ENCODE measurements around the gene ATP8A2.

DNA sequence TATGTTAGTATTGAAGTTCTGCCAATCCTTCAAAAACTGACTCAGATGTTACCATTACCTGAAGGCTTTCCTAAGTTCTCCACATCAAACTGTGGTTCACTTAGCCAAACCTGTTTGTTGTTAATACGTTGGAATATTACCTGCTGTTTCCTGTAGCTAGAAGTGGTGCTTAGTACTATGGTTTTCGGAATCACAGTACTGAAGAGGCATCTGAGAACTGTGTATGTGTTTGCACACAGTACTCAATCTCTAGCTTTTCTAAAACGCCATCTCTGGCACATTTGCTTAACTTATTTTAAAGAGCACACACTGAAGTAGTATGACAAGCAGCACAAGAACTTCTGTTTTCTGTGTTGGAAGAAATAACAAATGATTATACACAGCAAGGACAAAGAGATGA, 431.9 kb downstream of the ATP8A2 start:
- TF ChIP-seq, protein P1, sequence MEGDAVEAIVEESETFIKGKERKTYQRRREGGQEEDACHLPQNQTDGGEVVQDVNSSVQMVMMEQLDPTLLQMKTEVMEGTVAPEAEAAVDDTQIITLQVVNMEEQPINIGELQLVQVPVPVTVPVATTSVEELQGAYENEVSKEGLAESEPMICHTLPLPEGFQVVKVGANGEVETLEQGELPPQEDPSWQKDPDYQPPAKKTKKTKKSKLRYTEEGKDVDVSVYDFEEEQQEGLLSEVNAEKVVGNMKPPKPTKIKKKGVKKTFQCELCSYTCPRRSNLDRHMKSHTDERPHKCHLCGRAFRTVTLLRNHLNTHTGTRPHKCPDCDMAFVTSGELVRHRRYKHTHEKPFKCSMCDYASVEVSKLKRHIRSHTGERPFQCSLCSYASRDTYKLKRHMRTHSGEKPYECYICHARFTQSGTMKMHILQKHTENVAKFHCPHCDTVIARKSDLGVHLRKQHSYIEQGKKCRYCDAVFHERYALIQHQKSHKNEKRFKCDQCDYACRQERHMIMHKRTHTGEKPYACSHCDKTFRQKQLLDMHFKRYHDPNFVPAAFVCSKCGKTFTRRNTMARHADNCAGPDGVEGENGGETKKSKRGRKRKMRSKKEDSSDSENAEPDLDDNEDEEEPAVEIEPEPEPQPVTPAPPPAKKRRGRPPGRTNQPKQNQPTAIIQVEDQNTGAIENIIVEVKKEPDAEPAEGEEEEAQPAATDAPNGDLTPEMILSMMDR (IDR thresholded peaks at IDR 0.05 in 2 of 3, conservative IDR thresholded peaks at IDR 0.05 in 1 of 3; ENCODE audit: control insufficient read depth in 2 of 3, extremely low read depth in 1 of 3, insufficient read depth in 1 of 3, low read depth in 3 of 3, low read length in 3 of 3) = no peak
- TF ChIP-seq EZH2 (IDR thresholded peaks at IDR 0.05; ENCODE audit: borderline replicate concordance, control insufficient read depth, low read depth, low read length) = no peak
- no peak for TF ChIP-seq SREBF2 (IDR thresholded peaks at IDR 0.05; ENCODE audit: low read length)
- no peak for TF ChIP-seq E4F1 (IDR thresholded peaks at IDR 0.05; ENCODE audit: borderline replicate concordance, partially characterized antibody)
- TF ChIP-seq TCF7 (IDR thresholded peaks at IDR 0.05; ENCODE audit: borderline replicate concordance) = no peak
- no peak for TF ChIP-seq NFIC (IDR thresholded peaks at IDR 0.05; ENCODE audit: low read depth, low read length)
- no peak for TF ChIP-seq CBX5 (IDR thresholded peaks at IDR 0.05; ENCODE audit: low read depth)

Data from GM12878 (cell line).